IMR-90 (cell line): ENCODE measurements around the gene LGALS1. TPM values are rescaled to one million over a fixed set of nuclear protein-coding genes. Genes with fewer than 3 reads are reported as not detected.
"Not testable (repeated sequence)": the region's sequence is repeated elsewhere in the genome, so short reads cannot be mapped to it uniquely, and the experiment has no call there.

Experiments used
- ATAC-seq: fragments of 200-7000 bp; cut with Tn5 transposase; 2 replicates; pipeline ENCODE4 v1.9.1; 2020; ENCODE audit warnings: low read depth, mild to moderate bottlenecking, moderate library complexity
- BruUV-seq: library from RNA; stranded (reverse); fragments of 400-500 nt; replicated peaks from 2 replicates; lab custom pipeline; 2021; lab: Mats Ljungman, UMichigan
- CTCF ChIA-PET: fragments of 300-600 bp; formaldehyde crosslinking; extraction: SDS; loops from one replicate; lab custom pipeline; 2021; ENCODE audit warnings: antibody characterized with exemption; lab: Yijun Ruan, JAX
- POLR2A ChIA-PET: fragments of 300-600 bp; sonication (Branson Sonifier 250); formaldehyde crosslinking; loops from one replicate; lab custom pipeline; 2022; ENCODE audit warnings: antibody characterized with exemption; ENCODE audit not compliant: unreplicated experiment; lab: Charles Lee
- DNase-seq: peaks from one replicate; pipeline ENCODE4 v3.0.0; 2013
- H2AFZ ChIP-seq: replicated peaks from 2 replicates; pipeline ENCODE3; 2013; ENCODE audit warnings: low read length, mild to moderate bottlenecking; ENCODE audit not compliant: poor library complexity
- H2AK5ac ChIP-seq: 2 replicates; pipeline ENCODE4 v1.6.1; 2013; ENCODE audit warnings: low read depth, low read length, inconsistent platforms
- H2AK9ac ChIP-seq: replicated peaks from 2 replicates; pipeline ENCODE3; 2013; ENCODE audit warnings: mild to moderate bottlenecking, low read depth, low read length, moderate library complexity; ENCODE audit not compliant: poor library complexity
- H2BK120ac ChIP-seq: 2 replicates; pipeline ENCODE4 v1.6.1; 2013; ENCODE audit warnings: low read depth, low read length, inconsistent platforms
- H2BK15ac ChIP-seq: 3 replicates; pipeline ENCODE4 v1.6.1; 2013; ENCODE audit warnings: low read depth, low read length, inconsistent platforms
- H2BK20ac ChIP-seq: 2 replicates; pipeline ENCODE4 v1.6.1; 2013; ENCODE audit warnings: low read depth, mild to moderate bottlenecking, inconsistent platforms, low read length, moderate library complexity
- H2BK5ac ChIP-seq: 2 replicates; pipeline ENCODE4 v1.6.1; 2013; ENCODE audit warnings: mild to moderate bottlenecking, low read depth, low read length, inconsistent platforms; ENCODE audit not compliant: poor library complexity, severe bottlenecking
- H3K14ac ChIP-seq: replicated peaks from 2 replicates; pipeline ENCODE4 v1.6.1; 2013; ENCODE audit warnings: low read depth, low read length, inconsistent platforms
- H3K18ac ChIP-seq: 2 replicates; pipeline ENCODE4 v1.6.1; 2013; ENCODE audit warnings: low read depth, low read length, control low read depth
- H3K23ac ChIP-seq: 2 replicates; pipeline ENCODE4 v1.6.1; 2013; ENCODE audit warnings: low read depth, low read length, inconsistent platforms
- H3K27ac ChIP-seq: 2 replicates; pipeline ENCODE4 v1.5.1; 2013; ENCODE audit warnings: mild to moderate bottlenecking, control low read depth, low read length; ENCODE audit not compliant: insufficient read depth
- H3K27me3 ChIP-seq: 2 replicates; pipeline ENCODE4 v1.6.1; 2013; ENCODE audit warnings: low read length; ENCODE audit not compliant: control insufficient read depth, insufficient read depth
- H3K36me3 ChIP-seq: 2 replicates; pipeline ENCODE4 v1.6.1; 2013; ENCODE audit warnings: low read length, mixed read lengths; ENCODE audit not compliant: control insufficient read depth, insufficient read depth
- H3K4ac ChIP-seq: 2 replicates; pipeline ENCODE4 v1.6.1; 2013; ENCODE audit warnings: low read depth, low read length, inconsistent platforms
- H3K4me1 ChIP-seq: 2 replicates; pipeline ENCODE4 v1.6.1; 2013; ENCODE audit warnings: low read length, mixed read lengths; ENCODE audit not compliant: control insufficient read depth, insufficient read depth
- H3K4me2 ChIP-seq: 2 replicates; pipeline ENCODE4 v1.6.1; 2013; ENCODE audit warnings: low read depth, mild to moderate bottlenecking, control low read depth, low read length, moderate library complexity
- H3K4me3 ChIP-seq: 2 replicates; pipeline ENCODE4 v1.5.1; 2013; ENCODE audit warnings: low read depth, mild to moderate bottlenecking, control low read depth, low read length, moderate library complexity; ENCODE audit not compliant: insufficient read depth
- H3K56ac ChIP-seq: 2 replicates; pipeline ENCODE4 v1.6.1; 2013; ENCODE audit warnings: low read length, inconsistent platforms; ENCODE audit not compliant: insufficient read depth; ENCODE audit errors: extremely low read depth
- H3K79me1 ChIP-seq, 2 experiments: 2 replicates each; pipeline ENCODE4 v1.6.1; 2013; ENCODE audit warnings: low read length in 2 of 2, inconsistent platforms in 1 of 2, low read depth in 1 of 2
- H3K9ac ChIP-seq: 2 replicates; pipeline ENCODE4 v1.6.1; 2013; ENCODE audit warnings: low read depth, low read length, control low read depth
- H3K9me1 ChIP-seq: 2 replicates; pipeline ENCODE4 v1.6.1; 2013; ENCODE audit warnings: low read length, inconsistent platforms; ENCODE audit not compliant: insufficient read depth
- H3K9me3 ChIP-seq: 2 replicates; pipeline ENCODE4 v1.6.1; 2013; ENCODE audit warnings: low read length; ENCODE audit not compliant: control insufficient read depth, insufficient read depth
- H4K20me1 ChIP-seq: 2 replicates; pipeline ENCODE4 v1.6.1; 2013; ENCODE audit warnings: low read length, inconsistent platforms; ENCODE audit not compliant: insufficient read depth
- H4K5ac ChIP-seq: 2 replicates; pipeline ENCODE4 v1.6.1; 2013; ENCODE audit warnings: mild to moderate bottlenecking, low read depth, low read length, control low read depth
- H4K8ac ChIP-seq, 2 experiments: 2 replicates each; pipeline ENCODE4 v1.6.1; 2013; ENCODE audit warnings: low read depth in 2 of 2, low read length in 2 of 2, control low read depth in 1 of 2, inconsistent platforms in 1 of 2
- H4K91ac ChIP-seq: 2 replicates; pipeline ENCODE4 v1.6.1; 2013; ENCODE audit warnings: low read depth, low read length, inconsistent platforms; ENCODE audit not compliant: insufficient read depth
- WGBS, 2 experiments: methylation state at CpG; one replicate each; pipeline versions ENCODE4 v1.1.5 to v1.1.7; 2013; ENCODE audit warnings: missing lambda C conversion rate in 2 of 2; ENCODE audit not compliant: insufficient read length in 1 of 2; ENCODE audit errors: extremely low coverage in 2 of 2; 5-methylcytosine and 5-hydroxymethylcytosine counted together
- dilution Hi-C: fragments of 300-500 bp; cut with HindIII; formaldehyde crosslinking; loops from one replicate; pipeline ENCODE4 v1.14.3; 2018; ENCODE audit warnings: low sequenced_read_pairs; ENCODE audit not compliant: unreplicated experiment
- in situ Hi-C: fragments of 300-500 bp; cut with MboI; formaldehyde crosslinking; loops from 3 replicates; pipeline ENCODE4 v1.14.3; 2019; ENCODE audit warnings: low sequenced_read_pairs, inconsistent platforms, mixed read lengths
- intact Hi-C: fragments of 100-400 bp; cut with micrococcal nuclease; formaldehyde crosslinking; loops from 2 replicates; pipeline ENCODE4 v1.10.0; 2022
- polyA plus RNA-seq, 3 experiments: library from polyadenylated mRNA; depleted of rRNA; stranded (reverse); fragments of >200 nt; gene quantifications; 2 replicates each; pipeline ENCODE4 v1.2.3, GENCODE V29; 2012; ENCODE audit warnings: low replicate concordance in 1 of 3
- total RNA-seq: library from RNA; depleted of rRNA; stranded (reverse); fragments of >200 nt; gene quantifications from 2 replicates; pipeline ENCODE4 v1.2.3, GENCODE V29; 2012

Gene LGALS1
- total and polyA plus RNA-seq, 2 of the 4 experiments (the other 2 are of a cell fraction), result 11,896 to 15,383 TPM

GRCh38 chr22:37717746-37718305, 42.4 kb downstream of the LGALS1 start:
- not testable (repeated sequence) for H3K4me3 ChIP-seq, H4K20me1 ChIP-seq
- WGBS, 2 experiments, result 92% methylated on average over 17 of the region's 38 CpGs; no CpG with 5 or more reads in 1 of the 2 experiments

More at GRCh38 chr22:37717746-37718305, 42.4 kb downstream of the LGALS1 start:
- H2AK9ac ChIP-seq, H2BK15ac ChIP-seq, H3K79me1 ChIP-seq, H3K18ac ChIP-seq, dilution Hi-C loops, H2AK5ac ChIP-seq, H3K4me1 ChIP-seq, H2BK5ac ChIP-seq, in situ Hi-C loops, H4K8ac ChIP-seq, H3K9me1 ChIP-seq, H4K91ac ChIP-seq, DNase-seq, H3K14ac ChIP-seq, H3K23ac ChIP-seq, POLR2A ChIA-PET, H3K9me3 ChIP-seq, H2BK120ac ChIP-seq, H3K27me3 ChIP-seq, H3K4ac ChIP-seq, BruUV-seq, H3K27ac ChIP-seq, H3K56ac ChIP-seq, H3K9ac ChIP-seq, CTCF ChIA-PET, H2AFZ ChIP-seq, H3K4me2 ChIP-seq, ATAC-seq, intact Hi-C loops, H4K5ac ChIP-seq, H3K36me3 ChIP-seq, H2BK20ac ChIP-seq: not testable (repeated sequence)
